ENCODE data around the gene GASK1B. TPM values are rescaled to one million over a fixed set of nuclear protein-coding genes. Genes with fewer than 3 reads are reported as not detected.

Gene GASK1B
- total RNA-seq, 1 experiment from 2014 or later: 1.1 TPM

DNA sequence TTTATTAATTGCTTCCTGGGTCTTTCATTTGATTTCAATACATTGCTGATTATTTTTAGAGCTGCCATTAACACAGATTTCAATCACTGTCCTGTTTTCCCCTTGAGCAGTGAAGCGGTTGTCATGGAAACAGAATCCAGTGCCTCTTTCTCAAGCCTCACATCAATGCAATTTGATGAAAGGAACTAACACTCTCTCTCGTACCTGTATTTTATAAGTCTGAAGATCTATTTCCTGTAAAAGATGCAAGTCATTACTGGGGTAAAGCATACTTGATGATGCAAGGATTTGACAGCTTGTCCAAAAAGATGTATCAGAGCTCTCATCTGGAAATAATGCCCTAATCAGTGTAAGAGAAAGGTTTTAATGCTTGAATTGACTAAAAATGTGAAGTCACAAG lies 17.9 kb upstream of the GASK1B start:
- intact Hi-C loops (cut with micrococcal nuclease; ENCODE audit: unreplicated experiment) (loop anchor here (5.0 kb wide), 1 partner anchor 62 kb away; no protein-coding TSS in a partner anchor), in situ Hi-C loops (cut with HindIII; ENCODE audit: low pct_unique_long_range_greater_than_20kb, low sequenced_read_pairs) (no loop called here)
- ATAC-seq (no peak), DNase-seq (ENCODE audit: low read depth, low spot score) (no peak)
- Histone ChIP-seq H3K36me3 (ENCODE audit: control insufficient read depth, insufficient read depth, low read length) (no peaks in the 10 kb centered on the region), H3K27ac (ENCODE audit: low read length) (no peak overlapping the region), H3K9me3 (ENCODE audit: control insufficient read depth, insufficient read depth, low read depth, low read length) (no peaks in the 10 kb centered on the region), H3K4me3 (ENCODE audit: low read depth in 2 of 2, low read length in 2 of 2) (no peak overlapping the region), H3K27me3 (ENCODE audit: control insufficient read depth, insufficient read depth, low read length) (no peaks in the 10 kb centered on the region), H3K4me1 (ENCODE audit: control insufficient read depth, insufficient read depth, low read length) (no peaks in the 10 kb centered on the region)
- ChIA-PET CTCF (no interaction called here), POLR2A (no interaction called here)
- no TSS peak for BruUV-seq (replicated peaks)
- TF ChIP-seq POLR2AphosphoS5 (IDR thresholded peaks at IDR 0.05; ENCODE audit: low read depth, low read length): no peak
- TF ChIP-seq, protein P1, sequence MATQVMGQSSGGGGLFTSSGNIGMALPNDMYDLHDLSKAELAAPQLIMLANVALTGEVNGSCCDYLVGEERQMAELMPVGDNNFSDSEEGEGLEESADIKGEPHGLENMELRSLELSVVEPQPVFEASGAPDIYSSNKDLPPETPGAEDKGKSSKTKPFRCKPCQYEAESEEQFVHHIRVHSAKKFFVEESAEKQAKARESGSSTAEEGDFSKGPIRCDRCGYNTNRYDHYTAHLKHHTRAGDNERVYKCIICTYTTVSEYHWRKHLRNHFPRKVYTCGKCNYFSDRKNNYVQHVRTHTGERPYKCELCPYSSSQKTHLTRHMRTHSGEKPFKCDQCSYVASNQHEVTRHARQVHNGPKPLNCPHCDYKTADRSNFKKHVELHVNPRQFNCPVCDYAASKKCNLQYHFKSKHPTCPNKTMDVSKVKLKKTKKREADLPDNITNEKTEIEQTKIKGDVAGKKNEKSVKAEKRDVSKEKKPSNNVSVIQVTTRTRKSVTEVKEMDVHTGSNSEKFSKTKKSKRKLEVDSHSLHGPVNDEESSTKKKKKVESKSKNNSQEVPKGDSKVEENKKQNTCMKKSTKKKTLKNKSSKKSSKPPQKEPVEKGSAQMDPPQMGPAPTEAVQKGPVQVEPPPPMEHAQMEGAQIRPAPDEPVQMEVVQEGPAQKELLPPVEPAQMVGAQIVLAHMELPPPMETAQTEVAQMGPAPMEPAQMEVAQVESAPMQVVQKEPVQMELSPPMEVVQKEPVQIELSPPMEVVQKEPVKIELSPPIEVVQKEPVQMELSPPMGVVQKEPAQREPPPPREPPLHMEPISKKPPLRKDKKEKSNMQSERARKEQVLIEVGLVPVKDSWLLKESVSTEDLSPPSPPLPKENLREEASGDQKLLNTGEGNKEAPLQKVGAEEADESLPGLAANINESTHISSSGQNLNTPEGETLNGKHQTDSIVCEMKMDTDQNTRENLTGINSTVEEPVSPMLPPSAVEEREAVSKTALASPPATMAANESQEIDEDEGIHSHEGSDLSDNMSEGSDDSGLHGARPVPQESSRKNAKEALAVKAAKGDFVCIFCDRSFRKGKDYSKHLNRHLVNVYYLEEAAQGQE (IDR thresholded peaks at IDR 0.05; ENCODE audit: insufficient read depth in 1 of 2, low read depth in 2 of 2, low read length in 1 of 2): no peak
- TF ChIP-seq, protein P2, sequence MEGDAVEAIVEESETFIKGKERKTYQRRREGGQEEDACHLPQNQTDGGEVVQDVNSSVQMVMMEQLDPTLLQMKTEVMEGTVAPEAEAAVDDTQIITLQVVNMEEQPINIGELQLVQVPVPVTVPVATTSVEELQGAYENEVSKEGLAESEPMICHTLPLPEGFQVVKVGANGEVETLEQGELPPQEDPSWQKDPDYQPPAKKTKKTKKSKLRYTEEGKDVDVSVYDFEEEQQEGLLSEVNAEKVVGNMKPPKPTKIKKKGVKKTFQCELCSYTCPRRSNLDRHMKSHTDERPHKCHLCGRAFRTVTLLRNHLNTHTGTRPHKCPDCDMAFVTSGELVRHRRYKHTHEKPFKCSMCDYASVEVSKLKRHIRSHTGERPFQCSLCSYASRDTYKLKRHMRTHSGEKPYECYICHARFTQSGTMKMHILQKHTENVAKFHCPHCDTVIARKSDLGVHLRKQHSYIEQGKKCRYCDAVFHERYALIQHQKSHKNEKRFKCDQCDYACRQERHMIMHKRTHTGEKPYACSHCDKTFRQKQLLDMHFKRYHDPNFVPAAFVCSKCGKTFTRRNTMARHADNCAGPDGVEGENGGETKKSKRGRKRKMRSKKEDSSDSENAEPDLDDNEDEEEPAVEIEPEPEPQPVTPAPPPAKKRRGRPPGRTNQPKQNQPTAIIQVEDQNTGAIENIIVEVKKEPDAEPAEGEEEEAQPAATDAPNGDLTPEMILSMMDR (IDR thresholded peaks at IDR 0.05): no peak
- TF ChIP-seq SIN3A (IDR thresholded peaks at IDR 0.05; ENCODE audit: borderline replicate concordance, insufficient read depth, low read depth, low read length): no peak
- no peak for TF ChIP-seq TCF7L2 (IDR thresholded peaks at IDR 0.05; ENCODE audit: low read depth, low read length)

DNA sequence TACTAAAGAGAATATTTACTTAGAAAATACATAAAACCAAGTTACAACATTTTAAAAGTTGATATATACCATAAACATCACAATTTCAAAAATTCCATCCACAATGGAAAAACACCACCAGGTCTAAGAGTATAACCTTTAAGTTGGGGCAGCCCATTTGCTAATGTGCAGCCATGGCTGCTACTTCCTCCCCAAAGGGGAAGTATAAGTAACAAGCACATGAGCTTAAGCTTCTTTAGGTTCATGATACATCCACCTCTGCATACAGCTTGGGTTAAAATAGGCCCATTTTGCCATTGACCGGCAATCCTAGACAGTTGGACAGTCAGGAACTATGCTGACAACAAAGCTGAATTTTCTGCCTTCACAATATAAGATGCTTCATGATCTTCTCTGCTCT lies 16.6 kb upstream of the GASK1B start:
- intact Hi-C loops (cut with micrococcal nuclease; ENCODE audit: unreplicated experiment): no loop called here
- Histone ChIP-seq H3K36me3 (ENCODE audit: control insufficient read depth, insufficient read depth, low read length) (no peaks in the 10 kb centered on the region), H3K4me3 (ENCODE audit: low read depth in 2 of 2, low read length in 2 of 2) (no peak overlapping the region), H3K27me3 (ENCODE audit: control insufficient read depth, insufficient read depth, low read length) (no peaks in the 10 kb centered on the region), H3K27ac (ENCODE audit: low read length) (no peak overlapping the region), H3K9me3 (ENCODE audit: control insufficient read depth, insufficient read depth, low read depth, low read length) (no peaks in the 10 kb centered on the region), H3K4me1 (ENCODE audit: control insufficient read depth, insufficient read depth, low read length) (no peaks in the 10 kb centered on the region)
- in situ Hi-C loops (cut with HindIII; ENCODE audit: low pct_unique_long_range_greater_than_20kb, low sequenced_read_pairs): no loop called here
- no peak for DNase-seq (ENCODE audit: low read depth, low spot score)
- ChIA-PET CTCF (no interaction called here), POLR2A (no interaction called here)
- no peak for ATAC-seq
- TF ChIP-seq POLR2AphosphoS5 (IDR thresholded peaks at IDR 0.05; ENCODE audit: low read depth, low read length) (no peak), SIN3A (IDR thresholded peaks at IDR 0.05; ENCODE audit: borderline replicate concordance, insufficient read depth, low read depth, low read length) (no peak), TCF7L2 (IDR thresholded peaks at IDR 0.05; ENCODE audit: low read depth, low read length) (no peak)
- TF ChIP-seq, protein P2 (IDR thresholded peaks at IDR 0.05): no peak
- TF ChIP-seq, protein P1 (IDR thresholded peaks at IDR 0.05; ENCODE audit: insufficient read depth in 1 of 2, low read depth in 2 of 2, low read length in 1 of 2): no peak
- BruUV-seq (replicated peaks): no TSS peak
